Activated naive CD8-positive, alpha-beta T cell treated with anti-CD3 and anti-CD28 coated beads for 36 hours (primary cell): ENCODE results near the gene NTN4. TPM values are rescaled to one million over a fixed set of nuclear protein-coding genes. Genes with fewer than 3 reads are reported as not detected.

ENCODE experiments used
- DNase-seq: peaks from one replicate; pipeline ENCODE4 v3.0.0; 2021
- H3K27ac Mint-ChIP-seq: one replicate; pipeline ENCODE4 v1.8.0; 2022; ENCODE audit warnings: mild to moderate bottlenecking, moderate library complexity, mixed read lengths
- H3K27me3 Mint-ChIP-seq: one replicate; pipeline ENCODE4 v1.8.0; 2022; ENCODE audit warnings: mild to moderate bottlenecking, mixed read lengths
- H3K36me3 Mint-ChIP-seq: one replicate; pipeline ENCODE4 v1.8.0; 2021; ENCODE audit warnings: mild to moderate bottlenecking, mixed read lengths
- H3K4me1 Mint-ChIP-seq: one replicate; pipeline ENCODE4 v1.8.0; 2021; ENCODE audit warnings: mixed read lengths
- H3K4me3 Mint-ChIP-seq: one replicate; pipeline ENCODE4 v1.8.0; 2022; ENCODE audit warnings: mild to moderate bottlenecking, moderate library complexity, mixed read lengths
- H3K9me3 Mint-ChIP-seq: one replicate; pipeline ENCODE4 v1.8.0; 2022; ENCODE audit warnings: mixed read lengths
- total RNA-seq, 2 experiments: library from RNA; stranded (reverse); gene quantifications; one replicate each; pipeline ENCODE4 v1.2.3, GENCODE V29; 2021

The NTN4 gene
- total RNA-seq, 2 experiments from 2014 or later, result not detected

DNA sequence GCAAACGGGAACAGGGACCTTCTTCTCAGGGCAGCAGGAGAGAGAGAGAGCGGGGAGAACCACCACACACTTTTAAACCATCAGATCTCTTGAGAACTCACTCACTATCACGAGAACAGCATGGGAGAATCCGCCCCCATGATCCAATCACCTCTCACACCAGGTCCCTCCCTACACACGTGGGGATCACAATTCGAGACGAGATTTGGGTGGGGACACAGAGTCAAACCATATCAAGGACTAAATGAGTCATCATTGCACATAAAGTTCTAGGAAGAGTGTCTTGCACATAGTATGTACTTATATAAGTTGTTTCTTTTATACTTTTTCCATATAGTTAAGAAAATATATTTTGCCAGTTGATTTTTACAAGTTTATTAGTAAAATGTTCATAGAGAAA is 17.6 kb upstream of the NTN4 start:
- no peaks in the 10 kb centered on the region for H3K9me3 Mint-ChIP-seq
- no peaks in the 10 kb centered on the region for H3K4me1 Mint-ChIP-seq
- no peak for DNase-seq
- no peaks in the 10 kb centered on the region for H3K36me3 Mint-ChIP-seq
- no peak overlapping the region for H3K27ac Mint-ChIP-seq
- no peak overlapping the region for H3K4me3 Mint-ChIP-seq
- peaks cover 41% of the 10 kb centered on the region for H3K27me3 Mint-ChIP-seq

DNA sequence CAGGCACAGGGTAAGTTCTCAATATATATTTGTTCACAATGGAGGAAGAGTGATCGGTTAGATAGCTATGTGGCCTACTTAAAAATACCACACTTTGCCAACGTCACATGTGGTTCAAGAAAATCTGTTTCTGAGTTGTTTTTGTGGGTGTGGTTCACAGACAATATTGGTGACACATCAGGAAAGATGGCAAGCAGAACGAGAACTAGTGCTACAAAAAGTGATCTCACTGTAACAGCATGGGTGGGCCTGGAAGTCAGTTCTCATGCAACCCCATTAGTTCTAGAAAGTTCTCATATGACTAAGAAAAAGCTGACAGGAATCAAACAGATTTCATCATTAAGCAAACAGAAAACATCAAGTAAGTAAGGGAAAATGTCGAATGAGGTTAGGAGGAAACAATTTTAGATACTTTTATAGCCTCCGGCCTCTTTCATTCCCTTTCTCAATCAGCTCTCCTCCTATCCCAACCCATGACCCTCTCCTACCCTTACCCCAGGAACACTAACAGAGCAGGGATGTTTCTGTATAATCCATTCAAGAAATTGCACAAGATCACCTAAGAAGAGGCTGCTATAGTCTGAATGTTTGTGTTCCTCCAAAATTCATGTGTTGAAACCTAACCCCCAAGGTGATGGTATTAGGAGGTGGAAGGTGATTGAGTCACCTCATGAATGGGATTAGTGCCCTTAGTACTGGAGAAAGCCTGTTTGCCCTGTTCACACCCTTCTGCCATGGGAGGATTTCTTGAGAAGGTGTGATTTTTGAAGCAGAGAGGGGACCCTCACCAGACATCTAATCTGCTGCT is 15.5 kb upstream of the NTN4 start:
- H3K27me3 Mint-ChIP-seq, result peaks cover 28% of the 10 kb centered on the region
- no peak for DNase-seq
- H3K4me1 Mint-ChIP-seq, result no peaks in the 10 kb centered on the region
- H3K36me3 Mint-ChIP-seq, result no peaks in the 10 kb centered on the region
- no peak overlapping the region for H3K27ac Mint-ChIP-seq
- H3K4me3 Mint-ChIP-seq, result no peak overlapping the region
- H3K9me3 Mint-ChIP-seq, result no peaks in the 10 kb centered on the region

DNA sequence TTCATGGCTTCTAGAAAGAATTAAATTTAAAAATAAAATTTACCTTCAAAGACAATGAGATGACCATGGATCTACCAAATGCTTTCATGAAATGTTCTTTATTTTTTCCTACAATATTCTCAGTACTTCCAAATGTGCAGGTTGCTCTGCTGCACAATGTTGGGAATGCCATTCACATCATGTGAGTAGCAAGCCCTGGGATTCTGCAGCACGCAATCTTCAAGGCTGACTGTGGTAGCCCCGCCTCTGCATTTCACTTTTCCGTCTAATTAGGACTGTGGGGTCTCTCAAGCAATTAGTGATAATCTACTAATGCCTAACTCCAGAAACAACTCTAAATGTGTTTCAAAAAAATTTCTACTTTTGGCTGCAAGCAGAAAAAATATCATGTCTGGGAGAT is 13.7 kb upstream of the NTN4 start:
- H3K4me1 Mint-ChIP-seq, result no peaks in the 10 kb centered on the region
- no peak for DNase-seq
- peaks cover 21% of the 10 kb centered on the region for H3K27me3 Mint-ChIP-seq
- H3K4me3 Mint-ChIP-seq, result no peak overlapping the region
- H3K9me3 Mint-ChIP-seq, result no peaks in the 10 kb centered on the region
- no peaks in the 10 kb centered on the region for H3K36me3 Mint-ChIP-seq
- H3K27ac Mint-ChIP-seq, result no peak overlapping the region

- DNase-seq, result no peak
- Mint-ChIP-seq H3K27me3 (peaks cover 19% of the 10 kb centered on the region), H3K36me3 (no peaks in the 10 kb centered on the region), H3K9me3 (no peaks in the 10 kb centered on the region), H3K27ac (no peak overlapping the region), H3K4me1 (no peaks in the 10 kb centered on the region), H3K4me3 (no peak overlapping the region)
Measured at GRCh38 chr12:95803817-95804216, 13.3 kb upstream of the NTN4 start.

DNA sequence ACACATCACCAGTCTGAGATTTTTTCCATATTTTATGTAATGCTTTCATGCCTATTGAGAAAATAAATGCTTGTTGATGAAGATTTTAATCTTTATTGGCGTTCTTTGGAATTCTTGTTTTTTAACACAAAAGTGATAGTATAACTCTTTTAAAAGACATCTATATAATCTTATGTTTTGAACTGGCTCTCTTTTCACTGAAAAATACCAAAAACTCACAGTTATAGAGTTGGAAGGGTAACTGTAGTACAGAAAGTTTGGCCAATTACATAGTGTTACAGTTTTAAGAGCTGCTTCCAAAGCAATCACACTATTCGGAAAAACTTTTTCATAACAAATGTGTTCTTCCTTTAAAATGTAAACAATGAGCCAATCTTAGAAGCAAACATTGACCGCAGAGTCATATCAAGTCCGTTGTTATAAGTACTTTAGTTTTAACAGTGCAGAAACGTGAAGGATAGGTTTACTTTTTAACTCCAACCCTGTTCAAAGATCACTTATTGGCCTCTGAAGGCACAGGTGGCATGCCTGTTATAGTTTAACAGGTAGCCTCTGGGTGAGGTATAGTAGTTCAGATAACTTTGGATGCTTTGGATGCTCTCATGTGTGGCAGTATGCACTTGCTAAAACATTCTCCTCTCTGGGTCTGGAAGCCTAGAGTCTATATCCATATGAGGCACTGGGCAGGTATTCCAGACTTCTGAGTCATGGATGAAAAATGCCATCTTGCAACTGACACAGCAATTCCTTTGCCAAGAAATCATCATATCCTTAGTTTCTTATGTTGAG is 12.1 kb upstream of the NTN4 start:
- Mint-ChIP-seq H3K27ac (no peak overlapping the region), H3K4me3 (no peak overlapping the region), H3K36me3 (no peaks in the 10 kb centered on the region), H3K9me3 (no peaks in the 10 kb centered on the region), H3K4me1 (no peaks in the 10 kb centered on the region), H3K27me3 (peaks cover 21% of the 10 kb centered on the region)
- DNase-seq, result no peak

DNA sequence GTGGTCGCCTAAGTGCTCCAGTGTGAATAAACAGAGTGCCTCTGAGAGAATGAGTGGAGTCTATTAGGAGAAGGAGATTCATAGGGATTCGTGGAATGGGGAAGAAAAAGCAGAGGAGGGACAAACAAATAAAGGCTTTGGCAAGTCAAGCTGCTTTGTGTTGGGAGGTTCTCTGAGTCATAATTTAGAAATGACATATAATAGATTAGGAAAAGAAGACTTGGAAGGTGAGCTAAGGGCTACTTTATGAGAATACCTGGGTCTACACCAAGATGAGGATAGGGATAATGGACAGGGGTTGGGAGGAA is 6.4 kb upstream of the NTN4 start:
- Mint-ChIP-seq H3K27me3 (peaks cover 48% of the 10 kb centered on the region), H3K27ac (no peak overlapping the region)

GRCh38 chr12:95796225-95796981 is 5.8 kb upstream of the NTN4 start:
- Mint-ChIP-seq H3K36me3 (no peaks in the 10 kb centered on the region), H3K27ac (no peak overlapping the region), H3K4me3 (no peak overlapping the region), H3K4me1 (peaks cover 16% of the 10 kb centered on the region), H3K9me3 (no peaks in the 10 kb centered on the region), H3K27me3 (peaks cover 54% of the 10 kb centered on the region)
- no peak for DNase-seq

More for the DNA sequence above, 6.4 kb upstream of the NTN4 start:
- H3K4me3 Mint-ChIP-seq, result no peak overlapping the region
- DNase-seq, result no peak
- H3K36me3 Mint-ChIP-seq, result no peaks in the 10 kb centered on the region
- H3K4me1 Mint-ChIP-seq, result peaks cover 16% of the 10 kb centered on the region
- no peaks in the 10 kb centered on the region for H3K9me3 Mint-ChIP-seq

DNA sequence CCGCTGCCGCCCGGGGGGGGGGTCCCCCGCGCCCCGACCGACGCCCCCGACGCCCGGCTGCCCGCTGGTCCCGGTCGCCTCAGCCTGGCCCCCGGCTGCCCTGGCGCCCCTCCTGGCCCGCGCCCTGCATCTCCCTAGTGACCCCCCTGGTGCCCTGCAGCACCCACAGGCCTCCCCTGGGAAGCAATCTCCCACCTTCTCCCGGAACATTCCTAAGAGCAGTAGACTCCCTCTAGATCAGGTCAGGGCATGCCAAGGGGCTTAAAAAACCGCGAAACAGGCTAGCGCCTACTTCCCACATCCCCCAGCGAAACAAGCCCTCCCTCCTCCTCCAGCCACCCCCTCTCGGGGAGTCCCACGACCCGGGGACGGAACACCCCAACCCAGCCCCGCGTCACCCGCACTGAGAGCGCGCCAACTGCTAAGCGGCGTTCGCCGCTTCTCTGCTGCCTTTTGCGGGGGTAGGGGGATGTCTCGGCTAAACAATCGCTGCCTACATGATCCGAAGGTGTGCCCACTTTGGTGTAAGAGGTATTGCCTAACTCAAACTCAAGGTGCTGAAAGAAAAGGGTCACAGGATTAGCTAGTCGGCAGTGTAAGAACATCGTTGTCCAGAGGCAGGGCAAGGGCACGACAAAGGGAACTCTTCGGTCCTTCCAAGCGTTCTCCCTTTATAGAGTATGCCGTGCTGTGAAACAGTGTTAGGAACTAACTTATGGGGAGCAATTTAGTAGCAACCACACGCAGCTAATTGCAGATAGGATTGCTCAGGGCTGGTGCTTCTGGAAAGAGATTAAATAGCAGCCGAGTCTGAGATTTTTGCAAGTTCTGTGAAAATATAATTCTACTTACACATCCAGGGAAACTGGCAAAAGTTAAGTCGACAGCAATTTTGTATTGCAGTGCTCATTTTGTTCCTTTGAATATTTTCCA is 619 bp upstream of the NTN4 start:
- Mint-ChIP-seq H3K27me3 (peaks cover 78% of the 10 kb centered on the region), H3K9me3 (no peaks in the 10 kb centered on the region), H3K36me3 (no peaks in the 10 kb centered on the region), H3K4me1 (peaks cover 21% of the 10 kb centered on the region), H3K27ac (no peak overlapping the region), H3K4me3 (peak overlapping the region; percentile 77)
- DNase-seq, result peak; percentile 19

- H3K4me1 Mint-ChIP-seq, result peaks cover 19% of the 10 kb centered on the region
- peaks cover 83% of the 10 kb centered on the region for H3K27me3 Mint-ChIP-seq
- H3K27ac Mint-ChIP-seq, result no peak overlapping the region
- DNase-seq, result no peak
- H3K36me3 Mint-ChIP-seq, result no peaks in the 10 kb centered on the region
- H3K4me3 Mint-ChIP-seq, result peak overlapping the region; percentile 63
- no peaks in the 10 kb centered on the region for H3K9me3 Mint-ChIP-seq
Measured at GRCh38 chr12:95789126-95790032, 1.2 kb downstream of the NTN4 start.

DNA sequence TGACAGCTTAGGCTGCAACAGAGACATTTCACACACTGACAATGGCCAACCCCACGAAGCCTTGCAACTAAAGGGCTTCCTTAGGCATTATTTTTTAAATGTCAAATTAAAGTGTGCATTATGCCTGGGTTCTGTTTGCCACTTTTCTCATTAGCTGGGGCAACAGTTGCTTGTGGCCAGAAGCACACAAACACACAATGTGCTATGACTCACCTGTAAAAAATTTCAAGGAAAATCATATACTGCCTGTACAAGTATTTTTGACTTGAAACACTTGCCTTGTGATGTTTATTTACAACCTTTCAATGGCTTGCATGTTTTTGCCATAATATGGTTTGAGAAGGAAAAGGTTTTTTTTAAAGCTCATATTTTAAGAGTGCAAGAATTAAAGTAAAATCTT is 1.9 kb downstream of the NTN4 start:
- Mint-ChIP-seq H3K36me3 (no peaks in the 10 kb centered on the region), H3K4me3 (no peak overlapping the region), H3K27ac (no peak overlapping the region), H3K27me3 (peaks cover 83% of the 10 kb centered on the region), H3K9me3 (no peaks in the 10 kb centered on the region), H3K4me1 (peaks cover 16% of the 10 kb centered on the region)
- DNase-seq, result no peak

DNA sequence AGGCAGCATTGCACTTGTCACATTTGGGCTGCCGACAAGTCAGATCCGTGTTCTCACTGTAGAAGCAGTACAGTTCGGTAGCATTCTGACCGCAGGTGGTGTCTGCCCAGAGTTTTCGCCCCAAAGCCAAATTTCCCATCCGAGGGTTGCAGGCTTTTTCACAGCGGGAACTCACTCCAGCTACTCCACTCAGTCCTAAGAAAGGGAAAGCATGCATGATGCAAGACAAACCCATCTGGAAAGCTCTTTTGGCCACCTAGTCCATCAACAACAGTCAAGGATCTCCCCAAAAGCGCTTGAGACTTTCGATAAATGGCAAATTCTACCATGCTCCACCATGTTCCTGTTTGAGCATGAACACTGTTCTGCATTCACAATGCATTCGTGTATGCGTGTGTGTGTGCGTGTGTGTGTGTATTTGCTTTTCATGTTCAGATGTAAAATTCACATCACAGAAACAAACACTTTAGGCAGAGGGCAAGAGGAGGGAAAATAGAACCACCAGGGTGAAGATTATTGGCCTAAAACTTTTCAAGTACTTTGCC is 3.2 kb downstream of the NTN4 start:
- Mint-ChIP-seq H3K4me1 (peaks cover 13% of the 10 kb centered on the region), H3K27ac (no peak overlapping the region), H3K4me3 (no peak overlapping the region), H3K36me3 (no peaks in the 10 kb centered on the region), H3K9me3 (no peaks in the 10 kb centered on the region), H3K27me3 (peaks cover 74% of the 10 kb centered on the region)
- no peak for DNase-seq

DNA sequence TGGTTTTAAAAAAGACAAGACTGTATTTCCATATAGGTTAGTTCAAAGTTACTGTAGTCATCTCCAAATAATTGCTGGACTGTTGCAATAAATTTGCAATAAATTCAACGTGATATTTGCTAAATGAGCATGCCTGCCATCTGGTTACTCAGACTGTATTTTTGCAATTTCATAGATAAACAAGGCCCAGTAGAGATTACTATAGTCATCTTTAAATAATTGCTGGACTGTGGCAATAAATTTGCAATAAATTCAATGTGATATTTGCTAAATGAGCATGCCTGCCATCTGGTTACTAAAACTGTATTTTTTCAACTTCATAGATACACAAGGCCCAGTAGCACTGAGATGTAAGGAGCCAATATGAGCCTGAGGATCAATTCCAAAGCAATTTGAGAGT is 5.6 kb downstream of the NTN4 start:
- no peak overlapping the region for H3K4me3 Mint-ChIP-seq
- no peak for DNase-seq
- no peaks in the 10 kb centered on the region for H3K9me3 Mint-ChIP-seq
- H3K27ac Mint-ChIP-seq, result no peak overlapping the region
- H3K36me3 Mint-ChIP-seq, result no peaks in the 10 kb centered on the region
- H3K4me1 Mint-ChIP-seq, result peaks cover 8% of the 10 kb centered on the region
- peaks cover 59% of the 10 kb centered on the region for H3K27me3 Mint-ChIP-seq

- Mint-ChIP-seq H3K4me3 (no peak overlapping the region), H3K9me3 (no peaks in the 10 kb centered on the region), H3K27me3 (peaks cover 53% of the 10 kb centered on the region), H3K27ac (no peak overlapping the region), H3K36me3 (no peaks in the 10 kb centered on the region), H3K4me1 (peaks cover 2% of the 10 kb centered on the region)
- no peak for DNase-seq
Measured at GRCh38 chr12:95784286-95784685, 6.3 kb downstream of the NTN4 start.
